SK-N-SH (cell line): Measurements from ENCODE around the gene COX14. TPM values are rescaled to one million over a fixed set of nuclear protein-coding genes. Genes with fewer than 3 reads are reported as not detected.
A peak's percentile ranks its signal among the peaks of the same experiment; 100 is the strongest.

Experiments
- CTCF ChIA-PET: fragments of 300-600, 350-600 bp; formaldehyde crosslinking; extraction: SDS; loops from one replicate; lab custom pipeline; 2021; lab: Yijun Ruan, JAX
- POLR2A ChIA-PET: fragments of 350-600 bp; sonication (Branson Sonifier 250); formaldehyde crosslinking; extraction: SDS; loops from one replicate; lab custom pipeline; 2020; ENCODE audit warnings: antibody characterized with exemption, inconsistent platforms; lab: Yijun Ruan, JAX
- DNase-seq: peaks from one replicate; pipeline ENCODE4 v3.0.0; 2012
- H2AFZ ChIP-seq: fragments of 200-600 bp; sonication (generic); 2 replicates; pipeline ENCODE4 v1.8.1; 2016; ENCODE audit warnings: antibody characterized with exemption, mild to moderate bottlenecking, low read depth
- H3F3A ChIP-seq: fragments of 200-600 bp; sonication (generic); replicated peaks from 2 replicates; pipeline ENCODE3; 2016; ENCODE audit warnings: antibody characterized with exemption, mild to moderate bottlenecking; ENCODE audit not compliant: insufficient read depth
- H3K27ac ChIP-seq, 2 experiments: fragments of 200-500 bp in 1 of 2; fragments of 200-600 bp in 1 of 2; sonication (Bioruptor generic) in 1 of 2; sonication (generic), shearing (Covaris generic) in 1 of 2; 2 replicates each; pipeline versions ENCODE4 v1.5.1 to v1.6.1; 2014 to 2016; ENCODE audit warnings: low read depth in 2 of 2, inconsistent platforms in 1 of 2, low read length in 1 of 2, mild to moderate bottlenecking in 1 of 2, mixed read lengths in 1 of 2
- H3K27me3 ChIP-seq: fragments of 200-600 bp; sonication (generic), shearing (Covaris generic); 2 replicates; pipeline ENCODE4 v1.6.1; 2016; ENCODE audit warnings: mixed run types; ENCODE audit not compliant: insufficient read depth
- H3K36me3 ChIP-seq, 2 experiments: fragments of 200-500 bp in 1 of 2; fragments of 200-600 bp in 1 of 2; sonication (Bioruptor generic) in 1 of 2; sonication (generic) in 1 of 2; replicated peaks in 1 of 2; 2 replicates each; pipeline versions ENCODE3 to v1.5.1; 2014 to 2016; ENCODE audit warnings: low read length in 1 of 2, mild to moderate bottlenecking in 1 of 2; ENCODE audit not compliant: insufficient read depth in 2 of 2, control insufficient read depth in 1 of 2
- H3K4me1 ChIP-seq, 2 experiments: fragments of 200-500 bp in 1 of 2; fragments of 200-600 bp in 1 of 2; sonication (Bioruptor generic) in 1 of 2; sonication (generic), shearing (Covaris generic) in 1 of 2; 2 replicates each; pipeline versions ENCODE4 v1.5.1 to v1.6.1; 2014 to 2016; ENCODE audit warnings: low read depth in 1 of 2, low read length in 1 of 2, mixed run types in 1 of 2; ENCODE audit not compliant: insufficient read depth in 2 of 2, control insufficient read depth in 1 of 2
- H3K4me2 ChIP-seq: fragments of 200-600 bp; sonication (generic), shearing (Covaris generic); 2 replicates; pipeline ENCODE4 v1.6.1; 2017; ENCODE audit warnings: mixed run types
- H3K4me3 ChIP-seq, 2 experiments: fragments of 200-500 bp in 1 of 2; fragments of 200-600 bp in 1 of 2; sonication (Bioruptor generic) in 1 of 2; sonication (generic), shearing (Covaris generic) in 1 of 2; 2 replicates each; pipeline versions ENCODE4 v1.5.1 to v1.8.1; 2014 to 2016; ENCODE audit warnings: low read depth in 2 of 2, inconsistent platforms in 1 of 2, low read length in 1 of 2, mild to moderate bottlenecking in 1 of 2, mixed read lengths in 1 of 2, moderate library complexity in 1 of 2
- H3K79me2 ChIP-seq: fragments of 200-600 bp; sonication (generic); 2 replicates; pipeline ENCODE4 v1.8.1; 2017; ENCODE audit warnings: mild to moderate bottlenecking; ENCODE audit not compliant: insufficient read depth
- H3K9ac ChIP-seq: fragments of 200-600 bp; sonication (generic); 2 replicates; pipeline ENCODE4 v1.6.1; 2017; ENCODE audit warnings: mixed run types
- H3K9me2 ChIP-seq: fragments of 200-600 bp; sonication (generic); 2 replicates; pipeline ENCODE4 v1.6.1; 2017; ENCODE audit warnings: mixed run types
- H3K9me3 ChIP-seq: fragments of 200-600 bp; sonication (generic); 2 replicates; pipeline ENCODE4 v1.6.1; 2017; ENCODE audit warnings: mixed run types, mild to moderate bottlenecking, moderate library complexity
- H4K20me1 ChIP-seq: fragments of 200-600 bp; sonication (generic); 2 replicates; pipeline ENCODE4 v1.6.1; 2017; ENCODE audit warnings: mild to moderate bottlenecking, mixed run types; ENCODE audit not compliant: insufficient read depth
- FOSL2 ChIP-seq: IDR thresholded peaks from 2 replicates; pipeline ENCODE4 v1.4.0; 2012; ENCODE audit warnings: low read depth, mild to moderate bottlenecking, moderate library complexity, borderline replicate concordance
- POLR2AphosphoS5 ChIP-seq: IDR thresholded peaks from 2 replicates; pipeline ENCODE4 v1.6.1; 2012; ENCODE audit warnings: low read depth, low read length
- REST ChIP-seq: IDR thresholded peaks from 2 replicates; pipeline ENCODE4 v1.6.1; 2012; ENCODE audit warnings: mild to moderate bottlenecking, low read depth, low read length, moderate library complexity
- TAF1 ChIP-seq: IDR thresholded peaks from 2 replicates; pipeline ENCODE4 v1.6.1; 2012; ENCODE audit warnings: low read depth, mild to moderate bottlenecking, low read length, moderate library complexity, borderline replicate concordance
- TCF12 ChIP-seq: IDR thresholded peaks from 2 replicates; pipeline ENCODE4 v1.4.0; 2012
- USF1 ChIP-seq: IDR thresholded peaks from 2 replicates; pipeline ENCODE4 v1.4.0; 2012; ENCODE audit warnings: low read depth, borderline replicate concordance
- WGBS: methylation state at CpG from one replicate; pipeline ENCODE4 v1.1.6; 2017; ENCODE audit warnings: low lambda C conversion rate; 5-methylcytosine and 5-hydroxymethylcytosine counted together
- polyA plus RNA-seq, 3 experiments: library from polyadenylated mRNA; depleted of rRNA; stranded (reverse); fragments of >200 nt; gene quantifications; 2 replicates each; pipeline ENCODE4 v1.2.3, GENCODE V29; 2012
- TF ChIP-seq, protein P1 (sequence below): fragments of 200-600 bp; sonication (generic); IDR thresholded peaks from 2 replicates; pipeline ENCODE4 v1.6.1; 2017; ENCODE audit warnings: antibody characterized with exemption, mild to moderate bottlenecking, moderate library complexity
- TF ChIP-seq, protein P2 (sequence below): IDR thresholded peaks from 2 replicates; pipeline ENCODE4 v1.4.0; 2012; ENCODE audit warnings: low read depth

COX14 gene
- polyA plus RNA-seq, 1 of the 3 experiments (the other 2 are of a cell fraction): 204 TPM

- Histone ChIP-seq H3K27me3 (no peaks in the 10 kb centered on the region), H3K9ac (no peak overlapping the region), H2AFZ (no peak overlapping the region), H3K9me3 (no peaks in the 10 kb centered on the region), H3K27ac (peak overlapping the region in 1 of 2 experiments; percentile 71; a peak in 2 of 4 replicates), H3F3A (peaks cover 43% of the 10 kb centered on the region), H4K20me1 (peaks cover 22% of the 10 kb centered on the region), H3K79me2 (peaks cover 38% of the 10 kb centered on the region), H3K36me3 (peaks cover 35 to 48% of the 10 kb centered on the region in 2 experiments), H3K4me1 (peaks cover 18 to 22% of the 10 kb centered on the region in 2 experiments), H3K9me2 (no peaks in the 10 kb centered on the region), H3K4me2 (peak overlapping the region; percentile 65), H3K4me3 (no peak overlapping the region)
- WGBS: 95% methylated on average over 7 of the region's 9 CpGs
- CTCF ChIA-PET: interaction anchor here (0.9 to 5.1 kb wide), 13 partner anchors 9 to 329 kb away, joined by 3 to 74 read pairs (median 4); partner anchors contain the start of genes CERS5, COX14 and GPD1
- POLR2A ChIA-PET: interaction anchor here (0.7 to 2.7 kb wide), 2 partner anchors 25 to 189 kb away, joined by 3 to 19 read pairs; partner anchors contain the start of gene COX14
- TF ChIP-seq REST: no peak
- TF ChIP-seq, protein P1, sequence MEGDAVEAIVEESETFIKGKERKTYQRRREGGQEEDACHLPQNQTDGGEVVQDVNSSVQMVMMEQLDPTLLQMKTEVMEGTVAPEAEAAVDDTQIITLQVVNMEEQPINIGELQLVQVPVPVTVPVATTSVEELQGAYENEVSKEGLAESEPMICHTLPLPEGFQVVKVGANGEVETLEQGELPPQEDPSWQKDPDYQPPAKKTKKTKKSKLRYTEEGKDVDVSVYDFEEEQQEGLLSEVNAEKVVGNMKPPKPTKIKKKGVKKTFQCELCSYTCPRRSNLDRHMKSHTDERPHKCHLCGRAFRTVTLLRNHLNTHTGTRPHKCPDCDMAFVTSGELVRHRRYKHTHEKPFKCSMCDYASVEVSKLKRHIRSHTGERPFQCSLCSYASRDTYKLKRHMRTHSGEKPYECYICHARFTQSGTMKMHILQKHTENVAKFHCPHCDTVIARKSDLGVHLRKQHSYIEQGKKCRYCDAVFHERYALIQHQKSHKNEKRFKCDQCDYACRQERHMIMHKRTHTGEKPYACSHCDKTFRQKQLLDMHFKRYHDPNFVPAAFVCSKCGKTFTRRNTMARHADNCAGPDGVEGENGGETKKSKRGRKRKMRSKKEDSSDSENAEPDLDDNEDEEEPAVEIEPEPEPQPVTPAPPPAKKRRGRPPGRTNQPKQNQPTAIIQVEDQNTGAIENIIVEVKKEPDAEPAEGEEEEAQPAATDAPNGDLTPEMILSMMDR: no peak
- TF ChIP-seq, protein P2, sequence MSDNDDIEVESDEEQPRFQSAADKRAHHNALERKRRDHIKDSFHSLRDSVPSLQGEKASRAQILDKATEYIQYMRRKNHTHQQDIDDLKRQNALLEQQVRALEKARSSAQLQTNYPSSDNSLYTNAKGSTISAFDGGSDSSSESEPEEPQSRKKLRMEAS: no peak
- TF ChIP-seq USF1: no peak
- no peak for TF ChIP-seq POLR2AphosphoS5
- no peak for DNase-seq
These were observed 24.9 kb upstream of the COX14 start for GRCh38 chr12:50087151-50087550.

DNA sequence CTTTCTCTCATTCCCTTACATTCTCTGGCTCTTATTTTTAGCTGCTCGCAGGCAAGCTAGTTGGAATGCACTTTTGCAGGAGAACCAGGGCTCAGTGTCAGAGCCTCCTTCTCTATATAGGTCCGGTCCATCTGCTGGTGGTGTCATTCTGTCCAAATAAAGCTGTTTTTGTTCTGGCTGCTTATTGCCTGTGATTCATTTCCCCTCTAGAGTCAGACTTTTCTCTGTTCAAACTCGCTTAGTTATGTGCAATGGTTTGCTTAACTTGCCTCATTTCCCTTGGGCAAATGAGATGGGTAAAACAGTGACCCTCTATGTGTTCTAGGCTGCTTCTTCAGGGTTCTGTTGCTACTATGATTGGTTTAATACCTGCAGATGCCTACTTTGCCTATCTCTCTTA is 24.0 kb upstream of the COX14 start:
- peak overlapping the region; percentile 65 for H3K4me2 ChIP-seq
- H3F3A ChIP-seq: peaks cover 43% of the 10 kb centered on the region
- TF ChIP-seq TCF12 (peak; percentile 28; the same call in 1 of the 2 replicates), TAF1 (no peak), FOSL2 (peak; percentile 30; the same call in 1 of the 2 replicates)
- H2AFZ ChIP-seq: no peak overlapping the region
- no peaks in the 10 kb centered on the region for H3K9me2 ChIP-seq
- H4K20me1 ChIP-seq: peaks cover 22% of the 10 kb centered on the region
- H3K4me3 ChIP-seq: peak overlapping the region in 1 of 2 experiments; percentile 14; a peak in 1 of 4 replicates
- H3K9me3 ChIP-seq: no peaks in the 10 kb centered on the region
- H3K27ac ChIP-seq: peak overlapping the region in 1 of 2 experiments; percentile 71; a peak in 2 of 4 replicates
- H3K36me3 ChIP-seq: peaks cover 42 to 51% of the 10 kb centered on the region in 2 experiments
- peaks cover 18 to 22% of the 10 kb centered on the region in 2 experiments for H3K4me1 ChIP-seq
- DNase-seq: no peak
- H3K79me2 ChIP-seq: peaks cover 38% of the 10 kb centered on the region
- H3K27me3 ChIP-seq: no peaks in the 10 kb centered on the region
- 17% methylated on average over 3 of the region's 3 CpGs for WGBS
- POLR2A ChIA-PET: interaction anchor here (0.7 to 2.7 kb wide), 2 partner anchors 24 to 190 kb away, joined by 3 to 19 read pairs; partner anchors contain the start of gene COX14
- CTCF ChIA-PET: interaction anchor here (0.6 to 5.1 kb wide), 22 partner anchors 9 to 391 kb away, joined by 3 to 74 read pairs (median 4); partner anchors contain the start of genes CERS5, COX14 and GPD1
- peak overlapping the region; percentile 47; the same call in 1 of the 2 replicates for H3K9ac ChIP-seq
